WTC11 (cell line): Measurements from ENCODE around the gene DOCK7. TPM values are rescaled to one million over a fixed set of nuclear protein-coding genes. Genes with fewer than 3 reads are reported as not detected.

ENCODE experiments used
- ATAC-seq: fragments of 200-7000 bp; cut with Tn5 transposase; 2 replicates; pipeline ENCODE4 v1.10.0; 2021; ENCODE audit warnings: mild to moderate bottlenecking, moderate library complexity
- CTCF ChIA-PET: fragments of 300-600 bp; sonication (Branson Sonifier 250); formaldehyde crosslinking; loops from one replicate; lab custom pipeline; 2021; ENCODE audit warnings: antibody characterized with exemption; lab: Charles Lee
- POLR2A ChIA-PET: fragments of 350-600 bp; sonication (Branson Sonifier 250); formaldehyde crosslinking; loops from one replicate; lab custom pipeline; 2021; ENCODE audit warnings: antibody characterized with exemption; lab: Charles Lee
- DNase-seq: peaks from one replicate; pipeline ENCODE4 v3.0.0; 2021; ENCODE audit warnings: low spot score
- H3K27ac Mint-ChIP-seq: 2 replicates; pipeline ENCODE4 v1.8.0; 2021; ENCODE audit warnings: mixed read lengths
- H3K27me3 Mint-ChIP-seq: 2 replicates; pipeline ENCODE4 v1.8.0; 2021; ENCODE audit warnings: low read depth, mild to moderate bottlenecking, moderate library complexity, mixed read lengths
- H3K36me3 Mint-ChIP-seq: 2 replicates; pipeline ENCODE4 v1.8.0; 2021; ENCODE audit warnings: mixed read lengths
- H3K4me1 Mint-ChIP-seq: 2 replicates; pipeline ENCODE4 v1.8.0; 2022; ENCODE audit warnings: mixed read lengths
- H3K4me3 Mint-ChIP-seq: 2 replicates; pipeline ENCODE4 v1.8.0; 2021; ENCODE audit warnings: mild to moderate bottlenecking, moderate library complexity, mixed read lengths
- H3K9me3 Mint-ChIP-seq: 2 replicates; pipeline ENCODE4 v1.8.0; 2021; ENCODE audit warnings: mixed read lengths
- AFF4 ChIP-seq: sonication (generic); formaldehyde crosslinking; IDR thresholded peaks from 2 replicates; pipeline ENCODE4 v1.8.1; 2023; ENCODE audit warnings: mild to moderate bottlenecking, missing genetic modification reagents, borderline replicate concordance
- ATF2 ChIP-seq: sonication (generic); formaldehyde crosslinking; IDR thresholded peaks from 2 replicates; pipeline ENCODE4 v1.8.1; 2022; ENCODE audit warnings: low read depth, missing genetic modification reagents, borderline replicate concordance
- CREB1 ChIP-seq: sonication (generic); formaldehyde crosslinking; IDR thresholded peaks from 2 replicates; pipeline ENCODE4 v1.8.0; 2023; ENCODE audit warnings: mild to moderate bottlenecking, missing genetic modification reagents
- JAZF1 ChIP-seq: fragments of 250-450 bp; sonication (Bioruptor Pico); IDR thresholded peaks from 2 replicates; pipeline ENCODE4 v1.9.0; 2021; ENCODE audit warnings: moderate library complexity, mild to moderate bottlenecking, inconsistent platforms
- NFYB ChIP-seq: sonication (generic); formaldehyde crosslinking; conservative IDR thresholded peaks from 2 replicates; pipeline ENCODE4 v1.8.0; 2022; ENCODE audit warnings: low read depth, missing genetic modification reagents
- NR2C2 ChIP-seq: sonication (generic); formaldehyde crosslinking; IDR thresholded peaks from 2 replicates; pipeline ENCODE4 v1.8.0; 2022; ENCODE audit warnings: mild to moderate bottlenecking, missing genetic modification reagents
- SP1 ChIP-seq: sonication (generic); formaldehyde crosslinking; conservative IDR thresholded peaks from 2 replicates; pipeline ENCODE4 v1.8.1; 2022; ENCODE audit warnings: missing genetic modification reagents
- TP53 ChIP-seq: sonication (generic); formaldehyde crosslinking; IDR thresholded peaks from 2 replicates; pipeline ENCODE4 v1.8.1; 2023; ENCODE audit warnings: mild to moderate bottlenecking, missing genetic modification reagents
- ZNF423 ChIP-seq: fragments of 250-450 bp; sonication (Bioruptor Pico); IDR thresholded peaks from 2 replicates; pipeline ENCODE4 v2.1.2; 2022; ENCODE audit warnings: mild to moderate bottlenecking, moderate library complexity
- total RNA-seq: library from RNA; stranded (reverse); gene quantifications from 3 replicates; pipeline ENCODE4 v1.2.3, GENCODE V29; 2021
- TF ChIP-seq, protein P1 (sequence below): fragments of 250-450 bp; sonication (Bioruptor Pico); IDR thresholded peaks from 2 replicates; pipeline ENCODE4 v1.9.0; 2021; ENCODE audit warnings: mild to moderate bottlenecking, borderline replicate concordance
- TF ChIP-seq, protein P2 (sequence below): sonication (generic); formaldehyde crosslinking; IDR thresholded peaks from 2 replicates; pipeline ENCODE4 v1.8.0; 2023; ENCODE audit warnings: mild to moderate bottlenecking, missing genetic modification reagents
- TF ChIP-seq, protein P3 (sequence below): fragments of 250-450 bp; sonication (Bioruptor Pico); conservative IDR thresholded peaks from 2 replicates; pipeline ENCODE4 v1.9.0; 2021; ENCODE audit warnings: mild to moderate bottlenecking

Gene DOCK7
- total RNA-seq, 1 experiment from 2014 or later, result 34.2 TPM

DNA sequence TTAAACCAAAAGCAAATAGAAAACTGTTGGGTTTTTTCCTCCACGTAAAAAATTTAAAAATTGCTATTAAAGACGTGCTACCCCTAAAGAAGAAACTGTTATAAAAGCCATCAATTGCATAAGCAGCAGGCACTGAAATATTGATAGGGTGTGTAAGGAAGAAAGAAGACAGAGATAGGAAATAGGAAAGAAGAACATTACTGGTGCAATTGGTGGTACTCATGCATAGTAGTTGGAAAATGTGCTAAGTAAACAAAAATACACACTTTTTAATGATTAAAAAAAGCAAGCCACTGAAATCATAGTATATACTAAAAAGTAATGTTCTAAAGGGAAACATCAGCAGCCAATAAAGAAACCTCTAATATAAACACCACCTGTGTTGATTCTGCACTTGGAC, 143.6 kb downstream of the DOCK7 start:
- H3K9me3 Mint-ChIP-seq, result no peaks in the 10 kb centered on the region
- H3K27me3 Mint-ChIP-seq, result no peaks in the 10 kb centered on the region
- ATAC-seq (no peak), DNase-seq (no peak)
- H3K36me3 Mint-ChIP-seq, result no peaks in the 10 kb centered on the region
- ChIA-PET CTCF (no interaction called here), POLR2A (no interaction called here)
- 0 out of 2 replicates have a peak, but pooled peaks cover 2% of the 10 kb centered on the region for H3K4me1 Mint-ChIP-seq
- no peak overlapping the region for H3K27ac Mint-ChIP-seq
- no peak overlapping the region for H3K4me3 Mint-ChIP-seq
- TF ChIP-seq, protein P1, sequence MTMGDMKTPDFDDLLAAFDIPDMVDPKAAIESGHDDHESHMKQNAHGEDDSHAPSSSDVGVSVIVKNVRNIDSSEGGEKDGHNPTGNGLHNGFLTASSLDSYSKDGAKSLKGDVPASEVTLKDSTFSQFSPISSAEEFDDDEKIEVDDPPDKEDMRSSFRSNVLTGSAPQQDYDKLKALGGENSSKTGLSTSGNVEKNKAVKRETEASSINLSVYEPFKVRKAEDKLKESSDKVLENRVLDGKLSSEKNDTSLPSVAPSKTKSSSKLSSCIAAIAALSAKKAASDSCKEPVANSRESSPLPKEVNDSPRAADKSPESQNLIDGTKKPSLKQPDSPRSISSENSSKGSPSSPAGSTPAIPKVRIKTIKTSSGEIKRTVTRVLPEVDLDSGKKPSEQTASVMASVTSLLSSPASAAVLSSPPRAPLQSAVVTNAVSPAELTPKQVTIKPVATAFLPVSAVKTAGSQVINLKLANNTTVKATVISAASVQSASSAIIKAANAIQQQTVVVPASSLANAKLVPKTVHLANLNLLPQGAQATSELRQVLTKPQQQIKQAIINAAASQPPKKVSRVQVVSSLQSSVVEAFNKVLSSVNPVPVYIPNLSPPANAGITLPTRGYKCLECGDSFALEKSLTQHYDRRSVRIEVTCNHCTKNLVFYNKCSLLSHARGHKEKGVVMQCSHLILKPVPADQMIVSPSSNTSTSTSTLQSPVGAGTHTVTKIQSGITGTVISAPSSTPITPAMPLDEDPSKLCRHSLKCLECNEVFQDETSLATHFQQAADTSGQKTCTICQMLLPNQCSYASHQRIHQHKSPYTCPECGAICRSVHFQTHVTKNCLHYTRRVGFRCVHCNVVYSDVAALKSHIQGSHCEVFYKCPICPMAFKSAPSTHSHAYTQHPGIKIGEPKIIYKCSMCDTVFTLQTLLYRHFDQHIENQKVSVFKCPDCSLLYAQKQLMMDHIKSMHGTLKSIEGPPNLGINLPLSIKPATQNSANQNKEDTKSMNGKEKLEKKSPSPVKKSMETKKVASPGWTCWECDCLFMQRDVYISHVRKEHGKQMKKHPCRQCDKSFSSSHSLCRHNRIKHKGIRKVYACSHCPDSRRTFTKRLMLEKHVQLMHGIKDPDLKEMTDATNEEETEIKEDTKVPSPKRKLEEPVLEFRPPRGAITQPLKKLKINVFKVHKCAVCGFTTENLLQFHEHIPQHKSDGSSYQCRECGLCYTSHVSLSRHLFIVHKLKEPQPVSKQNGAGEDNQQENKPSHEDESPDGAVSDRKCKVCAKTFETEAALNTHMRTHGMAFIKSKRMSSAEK (CRISPR knock-in tag), result no peak
- TF ChIP-seq TP53 (CRISPR knock-in tag) (no peak), NR2C2 (no peak), NFYB (CRISPR knock-in tag) (no peak)

- ChIA-PET POLR2A (no interaction called here), CTCF (interaction anchor here (0.9 to 2.9 kb wide), 2 partner anchors 11 to 365 kb away, joined by 3 to 9 read pairs; no protein-coding TSS in a partner anchor)
- ATAC-seq, result no peak
- Mint-ChIP-seq H3K9me3 (no peaks in the 10 kb centered on the region), H3K4me3 (no peak overlapping the region), H3K4me1 (peaks cover 21% of the 10 kb centered on the region), H3K27me3 (no peaks in the 10 kb centered on the region), H3K36me3 (no peaks in the 10 kb centered on the region), H3K27ac (no peak overlapping the region)
- no peak for TF ChIP-seq SP1
- no peak for TF ChIP-seq CREB1 (CRISPR knock-in tag)
- TF ChIP-seq, protein P1 (CRISPR knock-in tag), result no peak
- no peak for TF ChIP-seq AFF4 (CRISPR knock-in tag)
- no peak for TF ChIP-seq JAZF1 (CRISPR knock-in tag)
- no peak for TF ChIP-seq ZNF423 (CRISPR knock-in tag)
- TF ChIP-seq ATF2 (CRISPR knock-in tag), result no peak
- TF ChIP-seq, protein P2, sequence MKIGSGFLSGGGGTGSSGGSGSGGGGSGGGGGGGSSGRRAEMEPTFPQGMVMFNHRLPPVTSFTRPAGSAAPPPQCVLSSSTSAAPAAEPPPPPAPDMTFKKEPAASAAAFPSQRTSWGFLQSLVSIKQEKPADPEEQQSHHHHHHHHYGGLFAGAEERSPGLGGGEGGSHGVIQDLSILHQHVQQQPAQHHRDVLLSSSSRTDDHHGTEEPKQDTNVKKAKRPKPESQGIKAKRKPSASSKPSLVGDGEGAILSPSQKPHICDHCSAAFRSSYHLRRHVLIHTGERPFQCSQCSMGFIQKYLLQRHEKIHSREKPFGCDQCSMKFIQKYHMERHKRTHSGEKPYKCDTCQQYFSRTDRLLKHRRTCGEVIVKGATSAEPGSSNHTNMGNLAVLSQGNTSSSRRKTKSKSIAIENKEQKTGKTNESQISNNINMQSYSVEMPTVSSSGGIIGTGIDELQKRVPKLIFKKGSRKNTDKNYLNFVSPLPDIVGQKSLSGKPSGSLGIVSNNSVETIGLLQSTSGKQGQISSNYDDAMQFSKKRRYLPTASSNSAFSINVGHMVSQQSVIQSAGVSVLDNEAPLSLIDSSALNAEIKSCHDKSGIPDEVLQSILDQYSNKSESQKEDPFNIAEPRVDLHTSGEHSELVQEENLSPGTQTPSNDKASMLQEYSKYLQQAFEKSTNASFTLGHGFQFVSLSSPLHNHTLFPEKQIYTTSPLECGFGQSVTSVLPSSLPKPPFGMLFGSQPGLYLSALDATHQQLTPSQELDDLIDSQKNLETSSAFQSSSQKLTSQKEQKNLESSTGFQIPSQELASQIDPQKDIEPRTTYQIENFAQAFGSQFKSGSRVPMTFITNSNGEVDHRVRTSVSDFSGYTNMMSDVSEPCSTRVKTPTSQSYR (CRISPR knock-in tag), result no peak
- TF ChIP-seq, protein P3, sequence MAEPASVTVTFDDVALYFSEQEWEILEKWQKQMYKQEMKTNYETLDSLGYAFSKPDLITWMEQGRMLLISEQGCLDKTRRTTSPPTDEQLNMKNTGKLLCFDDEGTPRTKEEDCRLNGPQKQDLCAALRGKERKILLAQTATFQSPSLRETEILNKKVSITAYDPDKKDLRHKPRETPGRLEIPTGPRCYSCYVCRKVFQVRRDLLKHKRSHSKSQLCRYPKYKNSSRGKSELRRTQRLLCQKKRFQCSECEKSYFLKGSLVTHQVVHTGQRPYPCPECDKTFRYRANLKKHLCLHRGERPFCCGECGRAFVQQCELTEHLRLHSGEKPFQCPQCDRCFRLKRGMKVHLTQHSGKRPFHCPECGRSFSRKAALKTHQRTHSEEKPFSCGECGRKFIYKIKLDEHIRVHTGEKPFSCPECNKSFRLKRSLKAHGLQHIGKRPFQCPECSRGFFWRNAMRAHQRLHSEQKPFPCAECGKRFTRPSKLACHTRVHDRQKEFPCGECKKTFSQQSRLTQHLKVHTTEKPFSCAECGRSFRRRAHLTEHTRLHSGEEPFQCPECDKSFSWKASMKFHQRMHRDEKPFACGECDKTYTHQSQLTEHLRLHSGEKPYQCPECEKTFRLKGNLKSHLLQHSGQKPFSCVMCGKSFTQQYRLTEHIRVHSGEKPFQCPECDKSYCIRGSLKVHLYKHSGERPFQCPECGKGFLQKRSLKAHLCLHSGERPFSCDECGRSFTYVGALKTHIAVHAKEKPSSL, result no peak
- DNase-seq, result no peak
These were observed 147.1 kb downstream of the DOCK7 start for GRCh38 chr1:62541048-62541447.
